NCI-H524 (cell line): ENCODE results near the gene NAGA.
"Not testable (repeated sequence)": the region's sequence is repeated elsewhere in the genome, so short reads cannot be mapped to it uniquely, and the experiment has no call there.

Source experiments
- DNase-seq, 2 experiments: peaks; one replicate each; lab custom pipeline; 2025; lab: John Stamatoyannopoulos, UW

The NAGA gene

DNA sequence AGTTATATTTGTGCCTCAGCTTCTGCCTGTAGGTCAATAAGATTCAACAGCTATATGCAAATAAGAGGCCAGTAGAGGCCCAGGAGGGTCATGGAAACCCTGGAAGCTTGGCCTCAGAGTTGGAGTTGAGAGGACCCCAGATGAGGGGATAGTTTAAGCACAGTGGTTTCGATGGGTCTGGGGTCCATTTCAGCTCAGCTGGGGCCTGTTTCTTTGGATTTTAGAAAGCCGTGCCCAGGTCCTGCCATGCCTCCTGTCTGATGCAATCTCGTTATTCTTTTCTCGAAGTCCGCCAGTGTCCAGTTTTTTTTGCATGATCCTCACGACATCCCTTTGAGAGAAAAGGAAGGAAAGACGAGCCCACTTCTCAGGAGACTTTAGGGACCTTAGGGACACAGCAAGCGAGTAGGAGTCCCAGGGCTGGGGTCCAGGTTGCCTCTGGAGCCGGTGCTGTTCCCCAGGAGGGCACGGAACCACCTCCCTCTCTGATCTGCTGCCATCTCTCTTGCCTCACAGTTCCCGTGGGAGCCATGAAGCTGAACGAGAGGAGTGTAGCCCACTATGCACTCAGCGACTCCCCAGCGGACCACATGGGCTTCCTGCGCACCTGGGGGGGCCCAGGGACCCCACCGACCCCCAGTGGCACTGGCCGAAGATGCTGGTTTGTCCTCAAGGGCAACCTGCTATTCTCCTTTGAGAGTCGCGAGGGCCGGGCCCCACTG, 6.3 kb upstream of the NAGA start:
- DNase-seq, result no peak

GRCh38 chr22:42074846-42075676, 4.4 kb upstream of the NAGA start:
- DNase-seq, result no peak

GRCh38 chr22:42074132-42074811, 3.7 kb upstream of the NAGA start, which contains the start of gene PHETA2:
Gene PHETA2 (plus strand): TSS chr22:42074248. CDS start chr22:42077294, 3,046 bp downstream.
- DNase-seq, result no peak

GRCh38 chr22:42073621-42074041, 3.0 kb upstream of the NAGA start:
- DNase-seq, result no peak

DNA sequence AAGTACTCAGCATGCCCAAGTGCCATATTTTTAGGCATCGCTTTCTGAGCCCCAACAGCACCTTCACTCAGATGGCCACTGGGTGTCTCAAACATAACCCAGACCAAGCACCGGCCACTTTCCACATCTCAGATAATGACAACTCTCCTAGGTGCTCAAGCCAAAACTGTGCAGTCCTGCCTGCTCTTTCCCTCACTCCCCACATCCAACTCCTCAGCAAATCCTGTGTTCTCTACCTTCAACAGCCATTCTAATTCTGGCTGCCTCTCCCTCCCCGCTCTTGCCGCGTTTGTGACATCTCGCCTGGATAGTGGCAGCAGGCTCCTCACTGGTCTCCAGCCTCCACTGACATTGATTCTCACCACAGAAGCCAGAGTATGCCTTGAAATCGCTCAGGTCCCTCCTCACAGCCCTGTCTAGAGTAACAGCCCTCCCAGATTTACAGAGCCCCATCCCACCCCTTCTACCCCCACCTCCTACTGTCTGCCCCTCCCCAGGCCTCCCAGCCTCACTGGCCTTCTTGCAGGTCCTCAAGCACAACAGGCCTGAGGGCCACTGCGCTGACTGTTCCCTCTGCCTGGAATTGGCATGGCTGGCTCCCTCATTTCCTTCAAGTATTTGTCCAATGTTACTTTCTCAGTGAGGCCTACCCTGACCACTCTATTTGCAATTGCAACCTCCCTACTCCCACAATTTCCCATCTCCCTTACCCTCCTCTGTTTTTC, 2.2 kb upstream of the NAGA start:
- no peak for DNase-seq

- DNase-seq, result not testable (repeated sequence)
Observed at GRCh38 chr22:42071508-42071907, 896 bp upstream of the NAGA start.

DNA sequence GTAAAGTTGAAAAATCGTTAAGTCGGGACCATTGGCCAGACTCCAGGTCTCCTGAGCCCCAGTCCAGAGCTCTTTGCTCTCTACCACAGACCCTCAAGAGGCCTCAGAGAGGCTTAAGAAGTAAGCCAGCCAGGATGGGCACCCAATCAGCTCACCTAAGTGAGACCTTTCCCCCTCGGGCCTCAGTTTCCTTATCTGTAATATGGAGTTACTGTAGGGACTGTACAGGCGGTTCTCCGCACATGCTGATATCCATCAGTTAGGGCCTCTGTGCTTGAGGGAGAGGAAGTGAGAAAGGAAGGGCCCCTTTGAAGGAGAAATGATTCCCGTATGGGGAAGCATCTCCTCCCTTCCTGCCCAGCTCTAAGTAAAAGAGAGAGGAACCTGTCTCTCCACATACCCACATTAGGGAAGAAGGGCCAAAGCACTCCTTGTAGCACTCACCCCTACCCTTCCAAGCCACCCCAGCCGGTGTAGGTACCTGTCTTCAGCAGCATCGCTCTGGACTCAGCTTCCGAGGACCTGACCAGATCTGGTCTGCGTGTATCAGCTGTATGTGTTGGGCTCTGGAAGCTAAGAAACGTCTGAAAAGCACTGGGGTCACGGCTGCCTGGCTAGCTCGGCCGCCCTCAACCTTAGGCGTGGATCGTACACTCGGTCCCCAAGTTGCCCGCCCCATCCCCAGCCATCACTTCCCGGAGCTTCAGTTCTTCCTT, 653 bp downstream of the NAGA start:
- no peak for DNase-seq

DNA sequence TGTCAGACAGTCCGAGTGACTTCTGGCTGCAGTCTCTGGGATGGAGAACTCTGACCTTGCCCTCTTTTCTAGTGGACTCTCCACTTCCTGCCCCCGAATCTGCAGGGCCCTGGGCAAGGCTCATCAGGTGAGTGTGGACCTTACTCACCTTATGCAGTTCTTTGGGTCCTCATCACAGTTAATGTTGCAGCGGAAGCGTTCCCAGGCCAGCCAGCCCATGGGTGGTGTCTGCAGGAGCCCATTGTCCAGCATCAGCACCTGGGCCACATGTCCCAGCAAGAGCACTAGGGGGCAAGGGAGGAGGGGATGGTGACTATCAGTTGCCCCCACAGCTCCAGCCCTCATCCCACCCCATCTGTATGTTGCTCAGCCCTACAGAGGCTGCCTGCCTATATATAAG, 2.3 kb downstream of the NAGA start:
- DNase-seq, result no peak

GRCh38 chr22:42067671-42068251, 2.9 kb downstream of the NAGA start:
- no peak for DNase-seq

DNA sequence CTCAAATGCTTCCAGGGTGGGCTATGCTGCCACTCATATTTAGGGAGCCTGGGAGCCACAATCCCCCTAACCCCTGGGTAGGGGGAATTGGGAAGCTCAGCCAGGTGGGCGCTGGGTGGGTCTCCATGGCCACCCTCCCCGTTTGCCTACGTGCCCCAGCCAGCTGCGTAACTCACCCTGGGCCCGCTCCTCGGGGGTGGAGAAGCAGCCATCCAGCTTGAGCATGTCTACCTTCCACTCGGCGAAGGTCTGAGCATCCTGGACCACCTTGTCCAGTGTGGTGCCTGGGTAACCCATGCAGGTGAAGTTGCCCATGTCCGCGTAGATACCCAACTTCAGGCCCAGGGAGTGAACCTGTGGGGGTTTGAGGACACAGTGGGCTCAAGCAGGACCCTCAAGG, 3.7 kb downstream of the NAGA start:
- DNase-seq, result no peak

- no peak for DNase-seq
Observed at GRCh38 chr22:42066126-42066761, 4.4 kb downstream of the NAGA start.

- DNase-seq, result no peak
Observed at GRCh38 chr22:42065438-42066125, 5.0 kb downstream of the NAGA start.

DNA sequence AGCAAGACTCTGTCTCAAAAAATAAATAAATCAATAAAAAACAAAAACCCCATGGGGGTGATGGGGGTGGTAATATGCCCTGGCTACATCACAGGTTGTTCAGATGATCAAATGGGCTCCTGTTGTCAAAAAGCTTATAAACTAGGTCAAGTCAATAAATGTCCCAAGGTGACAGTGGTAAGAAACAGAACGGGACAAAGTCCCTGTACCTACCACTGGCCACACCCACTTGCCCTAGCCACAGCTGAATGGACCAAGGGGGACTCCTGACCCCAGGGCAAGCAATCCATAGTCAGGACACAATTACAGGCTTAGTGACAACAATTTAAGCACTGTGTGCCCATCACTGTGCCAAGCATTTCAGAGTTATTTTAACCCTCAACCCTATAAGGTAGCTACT, 6.0 kb downstream of the NAGA start:
- no peak for DNase-seq

- no peak for DNase-seq
Observed at GRCh38 chr22:42062506-42063170, 8.0 kb downstream of the NAGA start.

GRCh38 chr22:42061041-42061440, 9.6 kb downstream of the NAGA start:
- no peak for DNase-seq

DNA sequence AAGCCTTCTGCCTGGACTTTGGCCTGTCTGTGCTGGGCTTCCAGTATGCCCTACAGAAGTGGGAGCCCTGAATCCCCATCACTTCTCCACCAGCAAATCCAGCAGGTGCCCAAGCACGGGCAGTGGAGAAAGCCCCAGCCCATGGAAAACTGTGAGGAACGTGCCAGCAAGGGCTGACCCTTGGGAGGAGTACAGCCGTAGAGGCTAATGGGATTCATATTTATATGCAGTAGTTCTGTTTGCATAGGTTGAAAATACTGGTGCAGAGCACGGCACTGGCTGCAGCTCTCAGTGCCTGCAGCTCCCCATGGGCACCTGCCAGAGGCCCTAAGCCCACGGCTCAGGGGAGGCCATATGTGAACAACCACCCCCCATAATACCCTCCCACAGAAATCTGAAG, 10.1 kb downstream of the NAGA start:
- DNase-seq, result no peak

- no peak for DNase-seq
Observed at GRCh38 chr22:42056757-42057511, 13.7 kb downstream of the NAGA start.

DNA sequence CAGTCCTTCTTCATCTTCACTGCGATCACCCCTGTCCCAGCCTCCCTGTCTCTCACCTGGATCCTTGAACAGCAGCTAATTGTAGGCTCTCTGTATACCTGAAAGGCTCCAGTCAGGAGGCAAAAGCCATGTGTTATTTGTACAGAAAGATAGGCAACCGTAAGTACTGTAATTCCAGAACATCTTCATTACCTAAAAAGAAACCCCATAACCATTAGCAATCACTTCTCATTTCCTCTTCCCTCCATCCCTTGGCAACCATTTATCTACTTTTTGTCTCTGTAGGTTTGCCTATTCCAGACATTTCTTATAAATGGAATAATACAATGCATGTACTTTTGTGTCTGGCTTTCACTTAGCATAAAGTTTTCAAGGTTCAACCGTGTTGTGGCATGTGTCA, 17.8 kb downstream of the NAGA start:
- no peak for DNase-seq
